Pancreas (tissue), 10 donors: Measurements from ENCODE around the gene GALNT17. TPM values are rescaled to one million over a fixed set of nuclear protein-coding genes. Genes with fewer than 3 reads are reported as not detected.

Experiments used
- ATAC-seq, 4 donors: fragments of 200-7000 bp; cut with Tn5 transposase; one replicate each; pipeline versions ENCODE4 v1.8.0 to v1.9.1; 2020; ENCODE audit warnings: mild to moderate bottlenecking in 4 of 4, moderate library complexity in 4 of 4
- DNase-seq, 6 donors: peaks; one replicate each; pipeline ENCODE4 v3.0.0-alpha.2; 2020
- FAIRE-seq: peaks from 2 replicates; lab custom pipeline; 2012; peaks lifted over from hg19 to GRCh38; lab: Jason Lieb, UNC
- H3K27ac ChIP-seq, 4 donors: fragments of 200-600 bp; sonication (generic); 1 replicate in 3 of 4; 2 replicates in 1 of 4; pipeline versions ENCODE4 v1.5.0 to v1.8.0; 2020
- H3K27me3 ChIP-seq, 4 donors: fragments of 200-600 bp; one replicate each; pipeline ENCODE4 v1.8.0; 2021
- H3K36me3 ChIP-seq, 3 donors: fragments of 200-600 bp; sonication (generic) in 1 of 3; one replicate each; pipeline versions ENCODE4 v1.5.0 to v1.8.0; 2020 to 2021
- H3K4me1 ChIP-seq, 3 donors: fragments of 200-600 bp; one replicate each; pipeline ENCODE4 v1.8.0; 2021
- H3K4me3 ChIP-seq, 4 donors: fragments of 200-600 bp; sonication (generic) in 2 of 4; one replicate each; pipeline versions ENCODE4 v1.5.0 to v1.8.0; 2020 to 2021
- H3K9me3 ChIP-seq, 4 donors: fragments of 200-600 bp; one replicate each; pipeline ENCODE4 v1.8.0; 2021
- WGBS, 2 donors: extraction: QIAGEN DNeasy Blood & Tissue Kit; methylation state at CpG; one replicate each; pipeline ENCODE4 v1.1.7; 2013; 5-methylcytosine and 5-hydroxymethylcytosine counted together
- intact Hi-C, 3 donors: fragments of 100-400 bp; cut with DNase I; formaldehyde crosslinking; loops; one replicate each; pipeline versions ENCODE4 v1.11.1 to v1.14.2; 2022
- polyA plus RNA-seq, 2 donors: library from polyadenylated mRNA; stranded (reverse); fragments of 200-250 nt; gene quantifications; one replicate each; pipeline ENCODE4 v1.2.3, GENCODE V29; 2013
- total RNA-seq, 6 donors: library from RNA; stranded (reverse); fragmentation: NEBNext Ultra II Directional in 4 of 6; extraction: Animal tissue kit (Norgen Biotek cat#: 25700) in 4 of 6; gene quantifications; one replicate each; pipeline versions ENCODE4 v1.2.1 to v1.2.4, GENCODE V29; 2021 to 2023
- TF ChIP-seq, protein P1 (sequence below), 4 donors: fragments of 200-600 bp; sonication (generic) in 3 of 4; IDR thresholded peaks; one replicate each; pipeline versions ENCODE4 v1.5.0 to v1.8.0; 2021; ENCODE audit warnings: antibody characterized with exemption in 4 of 4
- donor health status: healthy with polysubstance abuse.
- donor health status: DM: no; HTN: no; CAD: no; lungs with moderate emphysema.
- donor health status: DM: no; HTN: no; CAD: no.
- donor health status: control.
- donor health status: control.
- donor health status: Bipolar disorder and iron deficiency.
- donor health status: DM: yes; HTN: yes; CAD: no.
- donor health status: DM: no; HTN: no; CAD: no.
- donor health status: DM: no; HTN: no; CAD: no.
- donor health status: DM: yes; HTN: yes; CAD: no.

Gene GALNT17
- total and polyA plus RNA-seq, 8 donors, result 0.70 to 4.6 (median 2.9) TPM

DNA sequence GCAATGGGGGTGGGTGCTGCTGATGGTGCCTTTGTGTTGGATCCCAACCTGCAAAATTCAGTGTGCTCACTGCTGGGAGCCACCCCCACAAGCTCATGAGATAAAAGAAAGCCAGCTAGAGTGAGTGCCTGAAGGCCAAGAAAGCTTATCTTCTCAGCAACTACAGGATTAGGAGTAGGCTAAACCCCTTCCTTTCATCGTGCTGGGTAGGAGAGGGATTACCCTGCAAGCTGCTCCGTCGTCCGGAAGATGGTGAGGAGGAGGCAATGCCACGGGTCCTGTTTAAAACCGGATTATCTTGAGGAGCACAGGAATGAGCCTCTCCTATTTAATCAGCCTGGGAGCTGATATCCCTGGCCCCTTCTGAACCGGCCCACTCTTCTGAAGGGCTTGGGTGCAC is 258.0 kb downstream of the GALNT17 start:
- ATAC-seq, result no peak
- H3K36me3 ChIP-seq, result no peaks in the 10 kb centered on the region
- intact Hi-C loops, result no loop called here
- H3K27me3 ChIP-seq, result no peaks in the 10 kb centered on the region
- 73 to 81% methylated on average over 7 of the region's 7 CpGs for WGBS, 2 donors
- H3K4me3 ChIP-seq, result no peak overlapping the region
- FAIRE-seq, result no peak
- no peak for DNase-seq
- no peak overlapping the region for H3K27ac ChIP-seq
- no peaks in the 10 kb centered on the region for H3K4me1 ChIP-seq
- TF ChIP-seq, protein P1, sequence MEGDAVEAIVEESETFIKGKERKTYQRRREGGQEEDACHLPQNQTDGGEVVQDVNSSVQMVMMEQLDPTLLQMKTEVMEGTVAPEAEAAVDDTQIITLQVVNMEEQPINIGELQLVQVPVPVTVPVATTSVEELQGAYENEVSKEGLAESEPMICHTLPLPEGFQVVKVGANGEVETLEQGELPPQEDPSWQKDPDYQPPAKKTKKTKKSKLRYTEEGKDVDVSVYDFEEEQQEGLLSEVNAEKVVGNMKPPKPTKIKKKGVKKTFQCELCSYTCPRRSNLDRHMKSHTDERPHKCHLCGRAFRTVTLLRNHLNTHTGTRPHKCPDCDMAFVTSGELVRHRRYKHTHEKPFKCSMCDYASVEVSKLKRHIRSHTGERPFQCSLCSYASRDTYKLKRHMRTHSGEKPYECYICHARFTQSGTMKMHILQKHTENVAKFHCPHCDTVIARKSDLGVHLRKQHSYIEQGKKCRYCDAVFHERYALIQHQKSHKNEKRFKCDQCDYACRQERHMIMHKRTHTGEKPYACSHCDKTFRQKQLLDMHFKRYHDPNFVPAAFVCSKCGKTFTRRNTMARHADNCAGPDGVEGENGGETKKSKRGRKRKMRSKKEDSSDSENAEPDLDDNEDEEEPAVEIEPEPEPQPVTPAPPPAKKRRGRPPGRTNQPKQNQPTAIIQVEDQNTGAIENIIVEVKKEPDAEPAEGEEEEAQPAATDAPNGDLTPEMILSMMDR (IDR thresholded peaks at IDR 0.05), result no peak
- H3K9me3 ChIP-seq, result no peaks in the 10 kb centered on the region

DNA sequence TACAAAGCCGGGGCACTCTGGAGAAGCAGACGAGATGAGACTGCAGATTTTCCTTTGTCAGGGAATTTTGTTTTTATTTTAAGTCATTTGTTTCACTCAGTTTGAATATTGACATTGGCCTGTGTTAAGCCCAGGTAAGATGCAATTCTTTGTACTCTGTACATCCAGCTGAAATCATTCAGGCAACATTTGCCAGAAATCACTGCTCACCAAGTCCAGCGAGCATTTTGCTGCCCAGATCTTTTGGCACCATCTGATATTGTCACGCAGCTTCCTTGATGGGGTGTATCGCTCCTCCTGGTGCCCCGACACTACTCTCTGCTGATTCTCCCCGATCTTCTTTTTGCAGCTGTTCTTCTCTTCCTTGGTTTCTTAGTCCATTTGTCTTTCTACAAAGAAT is 261.7 kb downstream of the GALNT17 start:
- Histone ChIP-seq H3K9me3 (no peaks in the 10 kb centered on the region), H3K27me3 (no peaks in the 10 kb centered on the region), H3K36me3 (no peaks in the 10 kb centered on the region), H3K4me3 (no peak overlapping the region), H3K27ac (no peak overlapping the region), H3K4me1 (no peaks in the 10 kb centered on the region)
- no peak for DNase-seq
- TF ChIP-seq, protein P1 (IDR thresholded peaks at IDR 0.05), result no peak
- intact Hi-C loops, result no loop called here
- ATAC-seq, result no peak
- 83 to 89% methylated on average over 7 of the region's 7 CpGs for WGBS, 2 donors
- FAIRE-seq, result no peak

DNA sequence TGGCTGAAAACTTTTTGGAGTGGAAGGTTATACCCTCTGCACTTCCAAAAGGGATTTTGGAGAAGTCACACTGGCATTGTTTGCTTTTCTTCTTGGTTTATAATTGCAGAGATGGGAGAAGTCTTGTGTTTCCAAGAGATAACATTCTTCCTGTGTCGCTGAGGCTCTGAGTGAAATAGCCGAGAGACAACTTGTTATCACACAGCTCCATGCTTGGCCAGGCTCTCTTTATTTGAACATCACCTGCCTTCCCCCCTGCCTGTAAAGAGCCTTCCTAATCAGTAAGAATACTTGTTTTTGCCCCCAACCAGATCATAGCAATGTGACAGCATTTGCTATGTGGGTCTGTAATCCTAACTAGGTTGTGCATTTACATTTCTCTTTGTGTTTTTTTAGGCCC is 270.7 kb downstream of the GALNT17 start:
- Histone ChIP-seq H3K36me3 (no peaks in the 10 kb centered on the region), H3K9me3 (no peaks in the 10 kb centered on the region), H3K4me3 (no peak overlapping the region), H3K4me1 (no peaks in the 10 kb centered on the region), H3K27ac (no peak overlapping the region), H3K27me3 (no peaks in the 10 kb centered on the region)
- ATAC-seq (no peak), DNase-seq (no peak), FAIRE-seq (no peak)
- TF ChIP-seq, protein P1 (IDR thresholded peaks at IDR 0.05), result no peak
- 67 to 77% methylated on average over 2 of the region's 2 CpGs for whole genome bisulfite sequencing, 2 donors
- intact Hi-C loops, result no loop called here

DNA sequence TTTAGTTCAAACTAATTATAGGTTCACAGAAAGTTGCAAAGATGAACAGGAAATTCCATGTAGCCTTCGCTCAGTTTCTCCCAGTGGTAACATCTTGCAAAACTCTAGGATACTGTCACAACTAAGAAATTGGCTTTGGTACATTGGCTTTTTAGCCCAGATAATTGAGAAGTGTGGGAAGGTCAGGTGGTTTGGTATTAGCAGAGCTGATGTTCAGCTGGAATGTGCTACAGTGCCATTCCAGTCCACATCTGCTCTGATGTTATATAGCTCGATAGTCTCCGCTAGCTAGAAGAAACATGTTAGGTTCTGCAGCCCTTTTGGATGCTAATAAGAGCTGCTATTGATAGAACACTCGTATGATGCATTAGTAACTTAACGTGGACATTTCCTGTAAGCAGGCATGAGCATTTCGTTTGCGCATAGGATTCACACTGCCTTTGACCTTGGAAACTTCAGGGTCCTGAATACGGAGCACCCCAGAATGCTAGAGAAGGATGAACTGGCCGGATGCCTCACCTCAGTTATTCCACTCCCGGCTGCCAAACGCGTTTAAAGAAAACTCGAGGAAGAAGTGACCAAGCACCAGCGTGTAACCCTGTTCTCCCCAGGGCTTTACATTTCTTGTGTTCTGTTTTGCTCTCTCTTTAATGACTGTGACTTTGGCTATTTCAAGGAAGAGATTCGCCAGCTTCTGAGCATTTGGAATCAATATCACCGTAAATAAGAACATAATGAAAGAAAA is 271.4 kb downstream of the GALNT17 start:
- no peak overlapping the region for H3K27ac ChIP-seq
- DNase-seq (no peak), FAIRE-seq (no peak), ATAC-seq (no peak)
- H3K27me3 ChIP-seq, result no peaks in the 10 kb centered on the region
- 71 to 73% methylated on average over 16 of the region's 16 CpGs for WGBS, 2 donors
- intact Hi-C loops, result no loop called here
- no peaks in the 10 kb centered on the region for H3K36me3 ChIP-seq
- no peaks in the 10 kb centered on the region for H3K4me1 ChIP-seq
- H3K4me3 ChIP-seq, result no peak overlapping the region
- TF ChIP-seq, protein P1 (IDR thresholded peaks at IDR 0.05), result no peak
- no peaks in the 10 kb centered on the region for H3K9me3 ChIP-seq

DNA sequence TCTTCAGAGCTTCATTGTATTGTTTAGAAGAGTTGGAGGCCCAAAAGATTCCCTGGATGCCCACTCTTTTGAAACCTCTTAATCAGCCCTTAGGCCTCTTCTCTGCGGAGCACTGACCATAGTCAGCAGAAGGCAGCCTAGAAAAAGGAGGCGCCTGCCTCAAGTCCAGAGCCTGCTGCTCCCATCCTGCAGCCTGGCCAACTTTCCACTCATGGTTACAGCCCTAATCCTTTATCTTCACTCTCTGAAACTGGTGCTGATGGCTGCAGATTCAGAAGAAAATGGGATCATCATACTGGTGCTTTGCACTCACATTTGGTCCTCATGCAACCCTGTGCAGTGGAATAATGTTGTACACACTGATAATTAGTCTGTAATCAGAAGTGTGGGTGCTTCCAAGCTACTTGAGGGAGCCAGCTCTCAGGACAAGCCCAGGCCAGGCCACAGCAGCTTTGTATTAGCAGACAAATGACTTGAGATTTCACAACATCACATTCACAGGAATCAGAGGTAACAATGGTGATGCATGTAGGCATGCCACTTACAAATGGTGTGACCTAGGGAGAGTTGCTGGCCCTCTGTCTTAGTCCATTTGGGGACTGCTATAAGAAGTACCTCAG is 272.9 kb downstream of the GALNT17 start:
- Histone ChIP-seq H3K4me3 (no peak overlapping the region), H3K36me3 (no peaks in the 10 kb centered on the region), H3K27ac (no peak overlapping the region), H3K9me3 (no peaks in the 10 kb centered on the region), H3K27me3 (no peaks in the 10 kb centered on the region), H3K4me1 (no peaks in the 10 kb centered on the region)
- DNase-seq (no peak), FAIRE-seq (no peak), ATAC-seq (no peak)
- 93 to 97% methylated on average over 2 of the region's 2 CpGs for WGBS, 2 donors
- TF ChIP-seq, protein P1 (IDR thresholded peaks at IDR 0.05), result no peak
- intact Hi-C loops, result no loop called here
